Stomach smooth muscle (tissue), 2 donors: ENCODE results near the gene HOMER2.
A peak's percentile ranks its signal among the peaks of the same experiment; 100 is the strongest.
"Not testable (repeated sequence)": the region's sequence is repeated elsewhere in the genome, so short reads cannot be mapped to it uniquely, and the experiment has no call there.

Source experiments
- H3K27ac ChIP-seq: one replicate; pipeline ENCODE4 v1.7.0; 2013; ENCODE audit warnings: mild to moderate bottlenecking, low read length, inconsistent platforms
- H3K27me3 ChIP-seq, 2 donors: one replicate each; pipeline ENCODE4 v1.7.0; 2013; ENCODE audit warnings: low read length in 2 of 2; ENCODE audit not compliant: insufficient read depth in 2 of 2, control insufficient read depth in 1 of 2
- H3K36me3 ChIP-seq, 2 donors: one replicate each; pipeline ENCODE4 v1.7.0; 2013; ENCODE audit warnings: low read length in 2 of 2; ENCODE audit not compliant: control insufficient read depth in 2 of 2, insufficient read depth in 2 of 2
- H3K4me1 ChIP-seq: one replicate; pipeline ENCODE4 v1.7.0; 2013; ENCODE audit warnings: low read length; ENCODE audit not compliant: control insufficient read depth, insufficient read depth
- H3K4me3 ChIP-seq, 2 donors: one replicate each; pipeline ENCODE4 v1.7.0; 2013; ENCODE audit warnings: low read length in 2 of 2
- H3K9ac ChIP-seq, 2 donors: one replicate each; pipeline ENCODE4 v1.7.0; 2013; ENCODE audit warnings: low read length in 2 of 2, mild to moderate bottlenecking in 1 of 2
- H3K9me3 ChIP-seq, 2 donors: one replicate each; pipeline ENCODE4 v1.7.0; 2013; ENCODE audit warnings: low read length in 2 of 2; ENCODE audit not compliant: control insufficient read depth in 2 of 2
- donor health status: healthy.
- donor health status: Pancreatic carcinoma.

Gene HOMER2

GRCh38 chr15:82894971-82895520 is 57.5 kb downstream of the HOMER2 start:
- peaks cover 4% of the 10 kb centered on the region for H3K4me1 ChIP-seq
- peak overlapping the region; percentile 18 to 64 for H3K9ac ChIP-seq
- peak overlapping the region in 1 of 2 donors; percentile 0 for H3K4me3 ChIP-seq
- H3K36me3 ChIP-seq = no peaks in the 10 kb centered on the region
- H3K9me3 ChIP-seq = no peaks in the 10 kb centered on the region
- H3K27ac ChIP-seq = no peak overlapping the region
- H3K27me3 ChIP-seq = no peaks in the 10 kb centered on the region

DNA sequence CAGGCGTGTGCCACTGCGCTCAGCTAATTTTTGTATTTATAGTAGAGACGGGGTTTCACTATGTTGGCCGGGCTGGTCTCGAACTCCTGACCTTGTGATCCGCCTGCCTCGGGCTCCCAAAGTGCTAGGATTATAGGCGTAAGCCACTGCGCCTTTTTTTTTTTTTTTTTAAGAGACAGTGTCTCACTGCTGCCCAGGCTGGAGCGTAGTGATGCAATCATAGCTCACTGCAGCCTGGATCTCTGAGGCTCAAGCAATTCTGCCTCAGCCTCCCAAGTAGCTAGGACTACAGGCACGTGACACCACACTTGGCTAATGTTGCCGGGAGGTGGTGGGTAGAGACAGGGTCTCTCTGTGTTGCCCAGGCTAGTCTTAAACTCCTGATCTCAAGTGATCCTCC is 59.0 kb downstream of the HOMER2 start:
- H3K27me3 ChIP-seq, H3K9ac ChIP-seq, H3K36me3 ChIP-seq, H3K27ac ChIP-seq, H3K4me3 ChIP-seq, H3K9me3 ChIP-seq, H3K4me1 ChIP-seq: not testable (repeated sequence)

DNA sequence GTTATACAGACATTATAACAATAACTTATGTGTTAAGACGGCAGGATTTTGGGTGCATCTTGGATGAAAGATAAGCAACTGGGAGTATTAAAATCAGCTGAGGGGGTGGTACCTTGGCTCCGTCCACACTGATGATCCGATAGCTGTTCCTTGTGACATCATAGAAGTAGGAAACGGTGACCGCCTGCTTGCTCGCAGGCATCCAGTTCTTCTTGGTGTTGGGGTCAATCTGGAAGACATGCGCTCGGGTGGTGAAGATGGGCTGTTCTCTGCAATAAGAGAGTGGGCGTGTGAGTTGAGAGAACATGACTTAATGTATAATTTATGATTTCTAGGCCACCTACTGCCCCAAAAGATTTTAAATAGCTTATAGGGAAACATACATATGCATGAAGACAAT is 59.9 kb downstream of the HOMER2 start:
- Histone ChIP-seq H3K9ac (no peak overlapping the region), H3K4me1 (peaks cover 4% of the 10 kb centered on the region)

GRCh38 chr15:82890995-82891390 is 61.5 kb downstream of the HOMER2 start:
- Histone ChIP-seq H3K4me1 (peaks cover 4% of the 10 kb centered on the region), H3K9ac (no peak overlapping the region), H3K36me3 (no peaks in the 10 kb centered on the region), H3K27me3 (no peaks in the 10 kb centered on the region), H3K4me3 (no peak overlapping the region), H3K9me3 (no peaks in the 10 kb centered on the region), H3K27ac (no peak overlapping the region)

More for the DNA sequence above, 59.9 kb downstream of the HOMER2 start:
- H3K27me3 ChIP-seq = no peaks in the 10 kb centered on the region
- no peaks in the 10 kb centered on the region for H3K9me3 ChIP-seq
- H3K4me3 ChIP-seq = no peak overlapping the region
- H3K36me3 ChIP-seq = no peaks in the 10 kb centered on the region
- H3K27ac ChIP-seq = no peak overlapping the region

DNA sequence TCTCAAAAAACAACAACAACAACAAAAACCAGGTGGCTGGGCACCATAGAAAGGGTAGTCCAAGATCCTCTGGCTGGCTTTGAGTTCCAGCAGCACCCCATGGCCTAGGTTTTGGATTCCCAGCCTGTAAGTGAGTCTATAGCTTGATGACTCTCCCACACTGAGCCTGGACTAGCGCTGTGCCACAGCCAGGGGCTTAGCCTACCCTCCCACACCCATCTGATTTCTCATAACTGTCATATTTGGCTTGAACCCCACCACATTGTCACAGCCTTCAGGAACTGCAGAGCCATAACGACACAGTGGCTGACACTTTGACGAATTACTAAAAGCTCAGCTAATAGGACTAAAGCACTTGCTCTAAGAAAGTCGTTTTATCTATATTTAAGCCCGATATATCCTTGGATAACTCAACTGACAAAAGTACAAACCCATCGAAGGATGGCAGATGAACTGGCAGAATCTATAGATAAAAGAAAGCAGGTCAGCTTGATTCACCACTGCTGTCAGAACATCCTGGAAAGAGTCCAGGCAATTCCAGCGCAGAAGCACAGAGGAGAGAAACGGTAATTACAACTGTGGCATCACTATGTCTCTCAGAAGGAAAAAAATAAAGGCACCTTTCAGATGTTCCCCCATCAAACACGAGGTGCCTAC is 62.1 kb downstream of the HOMER2 start:
- H3K9me3 ChIP-seq = no peaks in the 10 kb centered on the region
- no peak overlapping the region for H3K9ac ChIP-seq
- no peak overlapping the region for H3K27ac ChIP-seq

GRCh38 chr15:82882273-82882928 is 70.1 kb downstream of the HOMER2 start:
- H3K27ac ChIP-seq = no peak overlapping the region
- H3K9ac ChIP-seq = no peak overlapping the region
- no peaks in the 10 kb centered on the region for H3K36me3 ChIP-seq

More for the DNA sequence above, 62.1 kb downstream of the HOMER2 start:
- Histone ChIP-seq H3K27me3 (no peaks in the 10 kb centered on the region), H3K36me3 (no peaks in the 10 kb centered on the region), H3K4me3 (no peak overlapping the region), H3K4me1 (peaks cover 4% of the 10 kb centered on the region)

GRCh38 chr15:82881747-82882146 is 70.8 kb downstream of the HOMER2 start:
- Histone ChIP-seq H3K9me3 (no peaks in the 10 kb centered on the region), H3K27ac (no peak overlapping the region), H3K4me1 (no peaks in the 10 kb centered on the region), H3K4me3 (no peak overlapping the region), H3K36me3 (no peaks in the 10 kb centered on the region), H3K9ac (no peak overlapping the region), H3K27me3 (no peaks in the 10 kb centered on the region)

More at GRCh38 chr15:82882273-82882928, 70.1 kb downstream of the HOMER2 start:
- Histone ChIP-seq H3K9me3 (no peaks in the 10 kb centered on the region), H3K4me1 (no peaks in the 10 kb centered on the region), H3K27me3 (no peaks in the 10 kb centered on the region), H3K4me3 (no peak overlapping the region)

DNA sequence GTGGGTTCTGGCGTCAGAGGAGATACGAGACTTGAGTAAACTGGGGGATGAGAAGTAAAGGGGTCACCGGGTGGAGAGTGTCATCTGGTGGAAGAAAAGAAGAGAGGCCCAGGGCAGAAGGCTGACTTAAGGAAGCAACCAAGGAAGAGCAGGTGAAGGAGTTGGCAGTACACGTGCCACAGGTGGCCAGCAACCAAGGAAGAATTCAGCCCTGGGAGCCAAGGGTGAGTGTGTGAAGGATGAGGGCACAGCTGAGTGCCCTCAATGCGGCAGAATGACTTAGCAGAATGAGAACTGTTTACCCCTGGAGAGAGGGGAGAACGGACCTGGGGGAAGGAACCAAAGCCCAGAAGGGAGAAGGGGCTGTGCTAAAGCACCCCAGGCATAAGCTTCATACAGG is 71.8 kb downstream of the HOMER2 start:
- Histone ChIP-seq H3K9me3 (no peaks in the 10 kb centered on the region), H3K27me3 (no peaks in the 10 kb centered on the region), H3K9ac (no peak overlapping the region), H3K4me1 (no peaks in the 10 kb centered on the region), H3K36me3 (no peaks in the 10 kb centered on the region), H3K27ac (no peak overlapping the region), H3K4me3 (no peak overlapping the region)

DNA sequence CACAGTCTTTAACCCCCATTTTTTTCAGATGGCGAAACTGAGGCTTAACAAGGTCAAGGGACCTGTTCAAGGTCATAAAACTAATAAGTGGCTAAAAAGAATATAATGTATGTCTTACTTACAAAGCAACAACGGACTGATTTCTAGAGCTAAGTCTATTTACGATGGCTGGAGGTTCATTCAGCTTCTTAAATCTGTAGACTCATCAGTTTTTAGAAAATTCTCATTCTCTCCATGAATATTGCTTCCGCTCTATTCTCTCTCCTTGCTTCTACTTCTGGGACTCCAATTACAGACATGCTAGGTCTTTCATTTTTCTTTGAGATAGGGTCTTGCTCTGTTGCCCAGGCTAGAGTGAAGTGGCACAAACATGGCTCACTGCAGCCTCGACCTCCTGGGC is 74.2 kb downstream of the HOMER2 start:
- Histone ChIP-seq H3K4me1 (no peaks in the 10 kb centered on the region), H3K36me3 (peaks cover 0 to 7% of the 10 kb centered on the region in 2 donors), H3K4me3 (no peak overlapping the region), H3K27ac (no peak overlapping the region), H3K9me3 (no peaks in the 10 kb centered on the region), H3K27me3 (no peaks in the 10 kb centered on the region), H3K9ac (no peak overlapping the region)

DNA sequence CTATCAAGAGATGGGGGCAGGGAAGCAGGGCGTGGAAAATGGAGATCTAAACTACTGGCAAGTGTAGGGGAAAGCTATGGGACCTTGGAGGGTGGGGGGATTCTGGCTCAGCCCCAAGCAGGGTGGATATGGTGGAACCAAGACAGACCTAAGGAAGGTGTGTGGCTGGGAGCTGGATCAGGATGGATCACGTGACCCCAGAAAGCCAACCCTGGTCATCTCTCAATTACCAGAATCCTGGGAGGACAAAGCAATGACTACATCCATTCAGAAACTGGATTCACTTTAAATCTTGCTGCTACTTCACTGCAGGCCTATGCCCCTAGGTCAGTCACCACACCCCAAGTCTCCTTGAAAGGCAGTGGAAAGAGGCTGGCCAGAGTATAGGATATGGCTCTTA is 74.7 kb downstream of the HOMER2 start:
- Histone ChIP-seq H3K4me1 (no peaks in the 10 kb centered on the region), H3K4me3 (no peak overlapping the region), H3K27me3 (no peaks in the 10 kb centered on the region), H3K36me3 (peaks cover 0 to 10% of the 10 kb centered on the region in 2 donors), H3K27ac (no peak overlapping the region), H3K9me3 (no peaks in the 10 kb centered on the region), H3K9ac (no peak overlapping the region)
